Stimulated activated effector memory CD8-positive, alpha-beta T cell treated with anti-CD3 and anti-CD28 coated beads, Interleukin-12 subunit alpha, Interleukin-12 subunit beta, amount 100 ng/mL, for 72 hours (primary cell): ENCODE results near the gene SFXN2.
"Not testable (repeated sequence)": the region's sequence is repeated elsewhere in the genome, so short reads cannot be mapped to it uniquely, and the experiment has no call there.

Source experiments
- ATAC-seq: fragments of 150-1000 bp; cut with Tn5 transposase; 2 replicates; pipeline ENCODE4 v1.10.0; 2021
- DNase-seq, 2 donors: peaks; one replicate each; pipeline ENCODE4 v3.0.0; 2021 to 2022; ENCODE audit warnings: low spot score in 2 of 2
- H3K27ac Mint-ChIP-seq: one replicate; pipeline ENCODE4 v1.8.0; 2022; ENCODE audit warnings: mild to moderate bottlenecking, mixed read lengths
- H3K36me3 Mint-ChIP-seq: one replicate; pipeline ENCODE4 v1.8.0; 2022; ENCODE audit warnings: mild to moderate bottlenecking, mixed read lengths
- H3K4me1 Mint-ChIP-seq: one replicate; pipeline ENCODE4 v1.8.0; 2022; ENCODE audit warnings: mixed read lengths
- H3K4me3 Mint-ChIP-seq: one replicate; pipeline ENCODE4 v1.8.0; 2022; ENCODE audit warnings: mild to moderate bottlenecking, mixed read lengths
- H3K9me3 Mint-ChIP-seq: one replicate; pipeline ENCODE4 v1.8.0; 2022; ENCODE audit warnings: mixed read lengths

SFXN2 gene

GRCh38 chr10:102702742-102703141, 11.7 kb upstream of the SFXN2 start:
- H3K27ac Mint-ChIP-seq: no peak overlapping the region
- H3K36me3 Mint-ChIP-seq: peaks cover 72% of the 10 kb centered on the region
- ATAC-seq (peak; percentile 75), DNase-seq (no peak)
- no peak overlapping the region for H3K4me3 Mint-ChIP-seq
- H3K4me1 Mint-ChIP-seq: peaks cover 21% of the 10 kb centered on the region
- no peaks in the 10 kb centered on the region for H3K9me3 Mint-ChIP-seq

- Mint-ChIP-seq H3K9me3 (no peaks in the 10 kb centered on the region), H3K27ac (peak overlapping the region; percentile 46), H3K4me1 (peaks cover 32% of the 10 kb centered on the region), H3K4me3 (peak overlapping the region; percentile 17), H3K36me3 (peaks cover 50% of the 10 kb centered on the region)
- no peak for DNase-seq
- ATAC-seq: peak; percentile 82
Measured at GRCh38 chr10:102704915-102705314, 9.5 kb upstream of the SFXN2 start.

- Mint-ChIP-seq H3K9me3 (no peaks in the 10 kb centered on the region), H3K27ac (peak overlapping the region; percentile 46), H3K4me1 (peaks cover 38% of the 10 kb centered on the region), H3K4me3 (peak overlapping the region; percentile 17), H3K36me3 (peaks cover 45% of the 10 kb centered on the region)
- ATAC-seq (no peak), DNase-seq (no peak)
Measured at GRCh38 chr10:102705531-102705930, 8.9 kb upstream of the SFXN2 start.

GRCh38 chr10:102710609-102711008, 3.8 kb upstream of the SFXN2 start:
- ATAC-seq: peak; percentile 69

GRCh38 chr10:102712089-102712488, 2.3 kb upstream of the SFXN2 start:
- Mint-ChIP-seq H3K27ac (peak overlapping the region; percentile 85), H3K4me1 (peaks cover 58% of the 10 kb centered on the region), H3K4me3 (peak overlapping the region; percentile 92), H3K9me3 (no peaks in the 10 kb centered on the region), H3K36me3 (peaks cover 63% of the 10 kb centered on the region)
- DNase-seq (peak in 1 of 2 donors; percentile 58), ATAC-seq (no peak)

More at GRCh38 chr10:102710609-102711008, 3.8 kb upstream of the SFXN2 start:
- DNase-seq: peak in 1 of 2 donors; percentile 67
- H3K9me3 Mint-ChIP-seq: no peaks in the 10 kb centered on the region
- peaks cover 50% of the 10 kb centered on the region for H3K36me3 Mint-ChIP-seq
- peaks cover 51% of the 10 kb centered on the region for H3K4me1 Mint-ChIP-seq
- peak overlapping the region; percentile 92 for H3K4me3 Mint-ChIP-seq
- H3K27ac Mint-ChIP-seq: peak overlapping the region; percentile 85

GRCh38 chr10:102712843-102713538, 1.4 kb upstream of the SFXN2 start:
- Mint-ChIP-seq H3K27ac (peak overlapping the region; percentile 85), H3K9me3 (no peaks in the 10 kb centered on the region), H3K36me3 (peaks cover 72% of the 10 kb centered on the region), H3K4me3 (peak overlapping the region; percentile 92), H3K4me1 (peaks cover 58% of the 10 kb centered on the region)
- no peak for ATAC-seq
- DNase-seq: no peak

- Mint-ChIP-seq H3K4me3 (peak overlapping the region; percentile 92), H3K4me1 (peaks cover 62% of the 10 kb centered on the region)
Measured at GRCh38 chr10:102713539-102713813, 960 bp upstream of the SFXN2 start.

GRCh38 chr10:102713814-102714620, 419 bp upstream of the SFXN2 start, which contains the start of gene ARL3:
Gene ARL3, minus strand, starts transcription at chr10:102714397. Its CDS starts 122 bp downstream, at chr10:102714275.
- peak; percentile 84 for ATAC-seq
- peak within 1 kb of the TSS; percentile 85 for H3K27ac Mint-ChIP-seq
- peak; percentile 87 to 98 for DNase-seq
- H3K9me3 Mint-ChIP-seq: no peaks in the 10 kb centered on the region
- H3K4me3 Mint-ChIP-seq: peak within 1 kb of the TSS; percentile 92
- H3K36me3 Mint-ChIP-seq: peaks cover 82% of the 10 kb centered on the region
- peaks cover 66% of the 10 kb centered on the region for H3K4me1 Mint-ChIP-seq

More at GRCh38 chr10:102713539-102713813, 960 bp upstream of the SFXN2 start:
- peak overlapping the region; percentile 85 for H3K27ac Mint-ChIP-seq
- peaks cover 76% of the 10 kb centered on the region for H3K36me3 Mint-ChIP-seq
- ATAC-seq (peak; percentile 66), DNase-seq (no peak)
- H3K9me3 Mint-ChIP-seq: no peaks in the 10 kb centered on the region

GRCh38 chr10:102715880-102716279, 1.4 kb downstream of the SFXN2 start:
- no peak for DNase-seq
- H3K27ac Mint-ChIP-seq: peak overlapping the region; percentile 85
- H3K36me3 Mint-ChIP-seq: peaks cover 96% of the 10 kb centered on the region
- peak overlapping the region; percentile 92 for H3K4me3 Mint-ChIP-seq
- ATAC-seq: no peak
- peaks cover 57% of the 10 kb centered on the region for H3K4me1 Mint-ChIP-seq
- no peaks in the 10 kb centered on the region for H3K9me3 Mint-ChIP-seq

GRCh38 chr10:102716900-102717565, 2.6 kb downstream of the SFXN2 start:
- H3K4me1 Mint-ChIP-seq: peaks cover 61% of the 10 kb centered on the region
- H3K27ac Mint-ChIP-seq: peak overlapping the region; percentile 36
- H3K36me3 Mint-ChIP-seq: peaks cover 91% of the 10 kb centered on the region
- DNase-seq, H3K9me3 Mint-ChIP-seq, ATAC-seq: not testable (repeated sequence)
- peak overlapping the region; percentile 92 for H3K4me3 Mint-ChIP-seq

GRCh38 chr10:102718220-102718619, 3.8 kb downstream of the SFXN2 start:
- no peaks in the 10 kb centered on the region for H3K9me3 Mint-ChIP-seq
- DNase-seq (no peak), ATAC-seq (no peak)
- peaks cover 86% of the 10 kb centered on the region for H3K36me3 Mint-ChIP-seq
- H3K4me3 Mint-ChIP-seq: peak overlapping the region; percentile 92
- peaks cover 53% of the 10 kb centered on the region for H3K4me1 Mint-ChIP-seq
- H3K27ac Mint-ChIP-seq: peak overlapping the region; percentile 77

- Mint-ChIP-seq H3K4me3 (no peak overlapping the region), H3K9me3 (no peaks in the 10 kb centered on the region), H3K36me3 (peaks cover 83% of the 10 kb centered on the region), H3K27ac (no peak overlapping the region), H3K4me1 (peaks cover 45% of the 10 kb centered on the region)
- ATAC-seq: no peak
- no peak for DNase-seq
Measured at GRCh38 chr10:102720337-102720736, 5.9 kb downstream of the SFXN2 start.

GRCh38 chr10:102720775-102721301, 6.4 kb downstream of the SFXN2 start:
- no peak overlapping the region for H3K4me3 Mint-ChIP-seq
- H3K4me1 Mint-ChIP-seq: peaks cover 43% of the 10 kb centered on the region

GRCh38 chr10:102721954-102722353, 7.5 kb downstream of the SFXN2 start:
- no peaks in the 10 kb centered on the region for H3K9me3 Mint-ChIP-seq
- DNase-seq (no peak), ATAC-seq (peak; percentile 84)
- peaks cover 83% of the 10 kb centered on the region for H3K36me3 Mint-ChIP-seq
- peak overlapping the region; percentile 6 for H3K27ac Mint-ChIP-seq
- H3K4me3 Mint-ChIP-seq: no peak overlapping the region
- peaks cover 33% of the 10 kb centered on the region for H3K4me1 Mint-ChIP-seq

More at GRCh38 chr10:102720775-102721301, 6.4 kb downstream of the SFXN2 start:
- DNase-seq (no peak), ATAC-seq (no peak)
- H3K9me3 Mint-ChIP-seq: no peaks in the 10 kb centered on the region
- H3K36me3 Mint-ChIP-seq: peaks cover 83% of the 10 kb centered on the region
- no peak overlapping the region for H3K27ac Mint-ChIP-seq

GRCh38 chr10:102723989-102724388, 9.6 kb downstream of the SFXN2 start:
- Mint-ChIP-seq H3K27ac (no peak overlapping the region), H3K4me1 (peaks cover 28% of the 10 kb centered on the region), H3K4me3 (no peak overlapping the region), H3K9me3 (no peaks in the 10 kb centered on the region), H3K36me3 (peaks cover 83% of the 10 kb centered on the region)
- DNase-seq (no peak), ATAC-seq (no peak)
